Spleen (tissue), 7 donors: ENCODE measurements around the gene TYW3.

Experiments
- CTCF ChIP-seq, 11 experiments: fragments of 200-600 bp in 7 of 11; fragments of 450-650 bp in 4 of 11; sonication (generic) in 4 of 11; IDR thresholded peaks in 8 of 11; conservative IDR thresholded peaks in 3 of 11; 1 replicate in 7 of 11; 2 replicates in 4 of 11; pipeline versions ENCODE4 v1.4.0 to v1.8.0; 2016 to 2021; ENCODE audit warnings: antibody characterized with exemption in 11 of 11, inconsistent platforms in 4 of 11, mild to moderate bottlenecking in 1 of 11
- POLR2A ChIP-seq, 3 donors: fragments of 450-650 bp; IDR thresholded peaks; one replicate each; pipeline ENCODE4 v1.5.1; 2017; ENCODE audit warnings: antibody characterized with exemption in 3 of 3, mild to moderate bottlenecking in 1 of 3
- POLR2AphosphoS5 ChIP-seq, 3 donors: sonication (generic); formaldehyde crosslinking; IDR thresholded peaks; one replicate each; pipeline ENCODE4 v1.5.1; 2017; ENCODE audit warnings: antibody characterized with exemption in 3 of 3
- donor health status: DM: no; HTN: no; CAD: no; lungs with moderate emphysema.
- donor health status: DM: no; HTN: no; CAD: no.
- donor health status: DM: no; HTN: no; CAD: no.

GRCh38 chr1:74699331-74699730 is 33.6 kb upstream of the TYW3 start:
- TF ChIP-seq CTCF (IDR thresholded peaks at IDR 0.05 in 8 of 11, conservative IDR thresholded peaks at IDR 0.05 in 3 of 11) (no peak), POLR2AphosphoS5 (IDR thresholded peaks at IDR 0.05) (no peak), POLR2A (IDR thresholded peaks at IDR 0.05) (no peak)
